HEK293 (cell line): ENCODE data around the gene CPEB3.
A peak's percentile ranks its signal among the peaks of the same experiment; 100 is the strongest.

Experiments used
- CTCF ChIA-PET: fragments of 350-600 bp; formaldehyde crosslinking; extraction: SDS; loops from one replicate; lab custom pipeline; 2021; ENCODE audit warnings: antibody characterized with exemption; lab: Yijun Ruan, JAX
- POLR2A ChIA-PET: fragments of 300-600 bp; formaldehyde crosslinking; extraction: SDS; loops from one replicate; lab custom pipeline; 2020; ENCODE audit warnings: antibody characterized with exemption, inconsistent platforms; lab: Yijun Ruan, JAX
- H3K27ac ChIP-seq: fragments of 200-500 bp; sonication (Bioruptor generic); 2 replicates; pipeline ENCODE4 v1.5.1; 2014; ENCODE audit warnings: low read depth, low read length, control low read depth, inconsistent platforms; ENCODE audit errors: extremely low read depth
- H3K36me3 ChIP-seq, 2 experiments: fragments of 200-500 bp in 1 of 2; sonication (Bioruptor generic) in 1 of 2; 1 replicate in 1 of 2; 2 replicates in 1 of 2; pipeline ENCODE4 v1.5.1; 2014 to 2017; ENCODE audit warnings: inconsistent platforms in 2 of 2, low read length in 2 of 2; ENCODE audit not compliant: control insufficient read depth in 2 of 2, insufficient read depth in 1 of 2
- H3K4me1 ChIP-seq: fragments of 200-500 bp; sonication (Bioruptor generic); 2 replicates; pipeline ENCODE4 v1.5.1; 2014; ENCODE audit warnings: mild to moderate bottlenecking, low read length, inconsistent platforms; ENCODE audit not compliant: control insufficient read depth, insufficient read depth
- H3K4me3 ChIP-seq: 2 replicates; pipeline ENCODE4 v1.5.1; 2011; ENCODE audit warnings: low read depth, mild to moderate bottlenecking, control low read depth, low read length, moderate library complexity
- H3K9me3 ChIP-seq: fragments of 200-500 bp; sonication (Bioruptor generic); 2 replicates; pipeline ENCODE4 v1.5.1; 2014; ENCODE audit warnings: low read depth, low read length, inconsistent platforms; ENCODE audit not compliant: control insufficient read depth, insufficient read depth
- BCL11B ChIP-seq: fragments of 450-650 bp; formaldehyde crosslinking; IDR thresholded peaks from 2 replicates; pipeline ENCODE4 v1.5.1; 2016; ENCODE audit warnings: low read depth, missing biosample characterization, missing genetic modification characterization
- HOXA7 ChIP-seq: sonication (generic); formaldehyde crosslinking; IDR thresholded peaks from 2 replicates; pipeline ENCODE4 v1.8.1; 2022; ENCODE audit warnings: missing genetic modification reagents, borderline replicate concordance
- IKZF3 ChIP-seq: fragments of 450-650 bp; IDR thresholded peaks from 2 replicates; pipeline ENCODE4 v1.5.0; 2018; ENCODE audit warnings: missing biosample characterization, mild to moderate bottlenecking, missing genetic modification characterization, moderate library complexity
- MZF1 ChIP-seq: fragments of 450-650 bp; formaldehyde crosslinking; IDR thresholded peaks from 2 replicates; pipeline ENCODE4 v1.5.1; 2017; ENCODE audit warnings: missing biosample characterization, missing genetic modification characterization, borderline replicate concordance
- PRDM1 ChIP-seq: fragments of 450-650 bp; formaldehyde crosslinking; IDR thresholded peaks from 2 replicates; pipeline ENCODE4; 2016; ENCODE audit warnings: missing biosample characterization, missing genetic modification characterization
- SP7 ChIP-seq: fragments of 450-650 bp; formaldehyde crosslinking; IDR thresholded peaks from 2 replicates; pipeline ENCODE4 v1.5.1; 2016; ENCODE audit warnings: missing biosample characterization, missing genetic modification characterization
- TCF7L2 ChIP-seq: IDR thresholded peaks from 2 replicates; pipeline ENCODE4 v1.6.1; 2011; ENCODE audit warnings: low read depth, mild to moderate bottlenecking, inconsistent platforms, low read length, moderate library complexity, borderline replicate concordance
- WT1 ChIP-seq: fragments of 450-650 bp; formaldehyde crosslinking; IDR thresholded peaks from 2 replicates; pipeline ENCODE4 v1.5.1; 2016; ENCODE audit warnings: missing biosample characterization, missing genetic modification characterization
- ZEB2 ChIP-seq: fragments of 450-650 bp; formaldehyde crosslinking; IDR thresholded peaks from 2 replicates; pipeline ENCODE4 v1.5.1; 2016; ENCODE audit warnings: missing biosample characterization, missing genetic modification characterization
- ZNF169 ChIP-seq: fragments of 450-650 bp; formaldehyde crosslinking; IDR thresholded peaks from 2 replicates; pipeline ENCODE4 v1.5.1; 2016; ENCODE audit warnings: missing biosample characterization, missing genetic modification characterization
- ZNF184 ChIP-seq: fragments of 450-650 bp; IDR thresholded peaks from 2 replicates; pipeline ENCODE4 v1.5.1; 2018; ENCODE audit warnings: missing biosample characterization, mild to moderate bottlenecking, missing genetic modification characterization
- ZNF366 ChIP-seq: fragments of 450-650 bp; formaldehyde crosslinking; conservative IDR thresholded peaks from 2 replicates; pipeline ENCODE4 v1.5.1; 2016; ENCODE audit warnings: missing biosample characterization, missing genetic modification characterization
- ZNF37A ChIP-seq: fragments of 450-650 bp; IDR thresholded peaks from 2 replicates; pipeline ENCODE4 v1.5.1; 2018; ENCODE audit warnings: missing biosample characterization, missing genetic modification characterization
- ZNF426 ChIP-seq: fragments of 450-650 bp; formaldehyde crosslinking; IDR thresholded peaks from 2 replicates; pipeline ENCODE4 v1.5.1; 2017; ENCODE audit warnings: missing biosample characterization, missing genetic modification characterization, mild to moderate bottlenecking, inconsistent platforms, moderate library complexity
- ZNF600 ChIP-seq: fragments of 450-650 bp; formaldehyde crosslinking; IDR thresholded peaks from 2 replicates; pipeline ENCODE4 v1.5.1; 2016; ENCODE audit warnings: missing biosample characterization, missing genetic modification characterization
- ZNF623 ChIP-seq: fragments of 450-650 bp; formaldehyde crosslinking; IDR thresholded peaks from 2 replicates; pipeline ENCODE4 v1.5.1; 2016; ENCODE audit warnings: missing biosample characterization, missing genetic modification characterization
- ZNF629 ChIP-seq: fragments of 450-650 bp; formaldehyde crosslinking; IDR thresholded peaks from 2 replicates; pipeline ENCODE4 v1.5.1; 2017; ENCODE audit warnings: missing biosample characterization, missing genetic modification characterization
- ZNF660 ChIP-seq: fragments of 450-650 bp; IDR thresholded peaks from 2 replicates; pipeline ENCODE4 v1.5.1; 2018; ENCODE audit warnings: missing biosample characterization, mild to moderate bottlenecking, missing genetic modification characterization
- TF ChIP-seq, protein P1 (sequence below): fragments of 450-650 bp; IDR thresholded peaks from 2 replicates; pipeline ENCODE4 v1.5.1; 2018; ENCODE audit warnings: missing biosample characterization, mild to moderate bottlenecking, missing genetic modification characterization
- TF ChIP-seq, protein P2 (sequence below): fragments of 450-650 bp; formaldehyde crosslinking; IDR thresholded peaks from 2 replicates; pipeline ENCODE4 v1.5.1; 2016; ENCODE audit warnings: missing biosample characterization, missing genetic modification characterization
- TF ChIP-seq, protein P3 (sequence below): IDR thresholded peaks from 2 replicates; pipeline ENCODE4 v1.6.1; 2011; ENCODE audit warnings: mild to moderate bottlenecking, low read depth, low read length, borderline replicate concordance

The CPEB3 gene

DNA sequence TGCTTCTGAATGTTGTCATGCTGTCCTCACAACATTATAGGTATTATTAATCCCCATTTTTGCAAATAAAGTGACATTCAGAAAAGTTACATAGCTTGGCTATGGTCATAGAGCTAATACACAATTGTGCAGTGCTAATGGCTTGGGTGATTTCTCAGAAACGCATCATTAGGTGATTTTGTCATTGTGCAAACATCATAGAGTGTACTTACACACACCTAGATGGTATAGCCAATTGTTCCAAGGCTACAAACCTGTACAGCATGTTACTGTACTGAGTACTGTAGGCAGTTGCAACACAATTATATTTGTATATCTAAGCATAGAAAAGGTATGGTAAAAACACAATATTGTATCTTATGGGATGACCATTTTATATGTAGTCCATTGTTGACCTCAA, 276.3 kb downstream of the CPEB3 start:
- Histone ChIP-seq H3K9me3 (no peaks in the 10 kb centered on the region), H3K36me3 (peaks cover 46 to 75% of the 10 kb centered on the region in 2 experiments), H3K4me3 (no peak overlapping the region), H3K27ac (no peak overlapping the region), H3K4me1 (no peaks in the 10 kb centered on the region)
- ChIA-PET CTCF (no interaction called here), POLR2A (no interaction called here)
- TF ChIP-seq HOXA7 (CRISPR knock-in tag) (no peak), ZNF366 (no peak), BCL11B (tag by site-specific recombination) (no peak), ZNF600 (tag by site-specific recombination) (no peak), ZNF184 (no peak), TCF7L2 (no peak)
- TF ChIP-seq, protein P1, sequence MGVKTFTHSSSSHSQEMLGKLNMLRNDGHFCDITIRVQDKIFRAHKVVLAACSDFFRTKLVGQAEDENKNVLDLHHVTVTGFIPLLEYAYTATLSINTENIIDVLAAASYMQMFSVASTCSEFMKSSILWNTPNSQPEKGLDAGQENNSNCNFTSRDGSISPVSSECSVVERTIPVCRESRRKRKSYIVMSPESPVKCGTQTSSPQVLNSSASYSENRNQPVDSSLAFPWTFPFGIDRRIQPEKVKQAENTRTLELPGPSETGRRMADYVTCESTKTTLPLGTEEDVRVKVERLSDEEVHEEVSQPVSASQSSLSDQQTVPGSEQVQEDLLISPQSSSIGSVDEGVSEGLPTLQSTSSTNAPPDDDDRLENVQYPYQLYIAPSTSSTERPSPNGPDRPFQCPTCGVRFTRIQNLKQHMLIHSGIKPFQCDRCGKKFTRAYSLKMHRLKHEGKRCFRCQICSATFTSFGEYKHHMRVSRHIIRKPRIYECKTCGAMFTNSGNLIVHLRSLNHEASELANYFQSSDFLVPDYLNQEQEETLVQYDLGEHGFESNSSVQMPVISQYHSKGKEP (tag by site-specific recombination), result no peak

DNA sequence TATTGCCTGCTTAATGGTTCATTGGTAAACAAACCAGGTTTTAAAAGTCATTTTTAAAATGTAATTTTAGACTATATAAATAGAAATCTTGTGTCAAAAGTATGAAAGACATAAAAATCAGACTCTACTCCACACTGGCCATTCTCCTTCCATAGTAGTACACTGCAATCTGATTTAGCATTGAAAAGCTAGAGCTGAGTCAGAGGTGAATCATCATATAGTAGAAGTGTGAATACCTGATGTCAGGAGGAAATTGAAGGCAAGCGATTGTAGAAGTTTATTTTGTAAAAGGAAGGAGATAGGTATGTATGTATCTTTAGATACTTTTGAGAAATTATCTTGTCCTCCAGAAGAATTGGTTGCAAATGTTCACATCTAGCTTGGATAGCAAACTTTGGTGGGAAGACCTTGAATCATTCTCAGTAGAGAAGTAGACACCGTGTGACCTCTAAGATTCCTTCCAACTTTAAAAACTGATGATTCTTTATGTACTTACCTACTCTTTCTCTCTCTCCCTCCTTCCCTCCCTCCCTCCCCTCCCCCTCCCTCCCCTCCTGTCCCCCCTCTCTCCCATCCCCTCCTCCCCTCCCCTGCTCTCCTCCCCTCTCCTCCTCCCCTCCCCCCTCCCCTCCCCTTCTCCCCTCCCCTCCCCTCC, 279.2 kb downstream of the CPEB3 start:
- TF ChIP-seq PRDM1 (tag by site-specific recombination), result 0 out of 2 replicates have a peak, but pooled peaks have one; percentile 19
- peak; percentile 69; the same call in 1 of the 2 replicates for TF ChIP-seq ZNF184
- TF ChIP-seq ZNF623 (tag by site-specific recombination), result no peak
- no peak for TF ChIP-seq ZEB2 (tag by site-specific recombination)
- no peak for TF ChIP-seq ZNF660
- no peak for TF ChIP-seq ZNF426
- TF ChIP-seq, protein P2, sequence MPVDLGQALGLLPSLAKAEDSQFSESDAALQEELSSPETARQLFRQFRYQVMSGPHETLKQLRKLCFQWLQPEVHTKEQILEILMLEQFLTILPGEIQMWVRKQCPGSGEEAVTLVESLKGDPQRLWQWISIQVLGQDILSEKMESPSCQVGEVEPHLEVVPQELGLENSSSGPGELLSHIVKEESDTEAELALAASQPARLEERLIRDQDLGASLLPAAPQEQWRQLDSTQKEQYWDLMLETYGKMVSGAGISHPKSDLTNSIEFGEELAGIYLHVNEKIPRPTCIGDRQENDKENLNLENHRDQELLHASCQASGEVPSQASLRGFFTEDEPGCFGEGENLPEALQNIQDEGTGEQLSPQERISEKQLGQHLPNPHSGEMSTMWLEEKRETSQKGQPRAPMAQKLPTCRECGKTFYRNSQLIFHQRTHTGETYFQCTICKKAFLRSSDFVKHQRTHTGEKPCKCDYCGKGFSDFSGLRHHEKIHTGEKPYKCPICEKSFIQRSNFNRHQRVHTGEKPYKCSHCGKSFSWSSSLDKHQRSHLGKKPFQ (tag by site-specific recombination), result peak; percentile 65
- TF ChIP-seq SP7 (tag by site-specific recombination), result 0 out of 2 replicates have a peak, but pooled peaks have one; percentile 5
- TF ChIP-seq ZNF169 (tag by site-specific recombination), result no peak
- TF ChIP-seq ZNF629 (tag by site-specific recombination), result 0 out of 2 replicates have a peak, but pooled peaks have one; percentile 27
- H3K9me3 ChIP-seq, result no peaks in the 10 kb centered on the region
- H3K4me1 ChIP-seq, result no peaks in the 10 kb centered on the region
- H3K36me3 ChIP-seq, result peaks cover 28 to 63% of the 10 kb centered on the region in 2 experiments
- H3K27ac ChIP-seq, result no peak overlapping the region
- ChIA-PET CTCF (no interaction called here), POLR2A (no interaction called here)
- no peak overlapping the region for H3K4me3 ChIP-seq

DNA sequence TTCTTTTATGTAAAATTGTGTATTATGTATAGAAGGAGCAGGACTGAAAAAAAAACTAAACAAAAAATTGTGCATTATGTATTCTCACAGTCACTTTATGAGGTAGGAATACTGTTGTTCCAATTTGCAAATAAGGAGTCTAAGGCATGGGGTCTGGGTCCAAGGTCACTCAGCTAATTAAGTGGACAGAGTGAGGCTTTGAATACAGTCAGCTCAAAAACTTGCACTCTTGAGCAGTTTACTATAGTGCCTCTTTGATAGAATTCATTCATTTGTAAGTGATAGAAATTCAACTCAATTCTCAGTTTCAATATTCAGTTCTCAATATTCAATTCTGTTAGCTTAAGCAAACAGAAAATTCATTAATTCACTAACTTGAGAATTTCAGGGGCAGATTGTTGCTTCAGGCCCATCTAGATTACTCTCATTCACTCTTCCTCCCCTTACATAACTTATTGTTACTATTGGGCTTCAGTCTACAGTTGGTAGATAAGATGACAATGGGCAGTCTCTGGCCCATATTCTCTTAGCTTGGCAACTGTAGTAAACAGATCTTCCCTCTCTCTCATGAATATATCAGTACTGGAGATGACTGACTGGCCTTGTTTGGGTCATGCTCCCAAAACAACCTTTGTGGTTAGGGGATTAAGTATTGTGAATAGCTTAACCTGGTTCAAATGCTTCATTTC, 280.7 kb downstream of the CPEB3 start:
- H3K9me3 ChIP-seq, result no peaks in the 10 kb centered on the region
- POLR2A ChIA-PET, result no interaction called here
- H3K27ac ChIP-seq, result no peak overlapping the region
- no peak overlapping the region for H3K4me3 ChIP-seq
- no peak for TF ChIP-seq MZF1
- TF ChIP-seq IKZF3 (tag by site-specific recombination), result no peak
- no peak for TF ChIP-seq WT1 (tag by site-specific recombination)
- no peak for TF ChIP-seq ZNF37A (tag by site-specific recombination)
- TF ChIP-seq, protein P3, sequence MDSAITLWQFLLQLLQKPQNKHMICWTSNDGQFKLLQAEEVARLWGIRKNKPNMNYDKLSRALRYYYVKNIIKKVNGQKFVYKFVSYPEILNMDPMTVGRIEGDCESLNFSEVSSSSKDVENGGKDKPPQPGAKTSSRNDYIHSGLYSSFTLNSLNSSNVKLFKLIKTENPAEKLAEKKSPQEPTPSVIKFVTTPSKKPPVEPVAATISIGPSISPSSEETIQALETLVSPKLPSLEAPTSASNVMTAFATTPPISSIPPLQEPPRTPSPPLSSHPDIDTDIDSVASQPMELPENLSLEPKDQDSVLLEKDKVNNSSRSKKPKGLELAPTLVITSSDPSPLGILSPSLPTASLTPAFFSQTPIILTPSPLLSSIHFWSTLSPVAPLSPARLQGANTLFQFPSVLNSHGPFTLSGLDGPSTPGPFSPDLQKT, result no peak
- H3K4me1 ChIP-seq, result no peaks in the 10 kb centered on the region
- H3K36me3 ChIP-seq, result peaks cover 26 to 57% of the 10 kb centered on the region in 2 experiments
- CTCF ChIA-PET, result no interaction called here
